Upper lobe of left lung (tissue), 4 donors: ENCODE results near the gene SPATS1.

Experiments used
- CTCF ChIP-seq, 6 experiments: fragments of 450-650 bp in 4 of 6; fragments of 200-600 bp in 2 of 6; sonication (generic) in 2 of 6; IDR thresholded peaks; one replicate each; pipeline ENCODE4 v1.5.1; 2016 to 2019; ENCODE audit warnings: antibody characterized with exemption in 6 of 6
- POLR2A ChIP-seq, 4 donors: fragments of 450-650 bp; IDR thresholded peaks; one replicate each; pipeline ENCODE4 v1.5.1; 2016 to 2017; ENCODE audit warnings: antibody characterized with exemption in 4 of 4, mild to moderate bottlenecking in 2 of 4

GRCh38 chr6:44327760-44328159 is 14.7 kb upstream of the SPATS1 start:
- TF ChIP-seq CTCF (IDR thresholded peaks at IDR 0.05), result no peak
- no peak for TF ChIP-seq POLR2A (IDR thresholded peaks at IDR 0.05)
